CD8-positive, alpha-beta memory T cell (primary cell): ENCODE results near the gene GMPR2. TPM values are rescaled to one million over a fixed set of nuclear protein-coding genes. Genes with fewer than 3 reads are reported as not detected.
"Not testable (repeated sequence)": the region's sequence is repeated elsewhere in the genome, so short reads cannot be mapped to it uniquely, and the experiment has no call there.

Experiments used
- CTCF ChIA-PET: fragments of 350-600 bp; sonication (Branson Sonifier 250); formaldehyde crosslinking; loops from one replicate; lab custom pipeline; 2021; ENCODE audit warnings: antibody characterized with exemption; lab: Charles Lee
- POLR2A ChIA-PET: fragments of 350-600 bp; sonication (Branson Sonifier 250); formaldehyde crosslinking; loops from one replicate; lab custom pipeline; 2021; ENCODE audit warnings: antibody characterized with exemption; lab: Charles Lee
- DNase-seq, 5 donors: peaks; one replicate each; pipeline versions ENCODE4 v3.0.0 to v3.0.0-alpha.2; 2020 to 2022; ENCODE audit warnings: mixed read lengths in 1 of 5
- H3K27ac ChIP-seq: one replicate; pipeline ENCODE4 v1.7.0; 2013; ENCODE audit warnings: low read depth, mild to moderate bottlenecking, low read length, moderate library complexity
- H3K27me3 ChIP-seq: 2 replicates; pipeline ENCODE4 v1.7.0; 2013; ENCODE audit warnings: low read length, mild to moderate bottlenecking; ENCODE audit not compliant: insufficient read depth, poor library complexity, severe bottlenecking
- H3K36me3 ChIP-seq: 2 replicates; pipeline ENCODE4 v1.7.0; 2013; ENCODE audit warnings: mild to moderate bottlenecking, low read length, moderate library complexity; ENCODE audit not compliant: insufficient read depth
- H3K4me1 ChIP-seq: 2 replicates; pipeline ENCODE4 v1.7.0; 2013; ENCODE audit warnings: mild to moderate bottlenecking, low read length, moderate library complexity; ENCODE audit not compliant: insufficient read depth
- H3K4me3 ChIP-seq: 2 replicates; pipeline ENCODE4 v1.7.0; 2013; ENCODE audit warnings: mild to moderate bottlenecking, low read length
- H3K9me3 ChIP-seq: 2 replicates; pipeline ENCODE4 v1.7.0; 2013; ENCODE audit warnings: mild to moderate bottlenecking, low read length
- H3K27ac Mint-ChIP-seq, 8 donors: one replicate each; pipeline ENCODE4 v1.8.0; 2020 to 2021; ENCODE audit warnings: mixed read lengths in 8 of 8, mild to moderate bottlenecking in 6 of 8, inconsistent platforms in 3 of 8, moderate library complexity in 3 of 8
- H3K27me3 Mint-ChIP-seq, 2 donors: one replicate each; pipeline ENCODE4 v1.8.0; 2020 to 2021; ENCODE audit warnings: mixed read lengths in 2 of 2, mild to moderate bottlenecking in 1 of 2, moderate library complexity in 1 of 2
- H3K36me3 Mint-ChIP-seq, 3 donors: one replicate each; pipeline ENCODE4 v1.8.0; 2020 to 2021; ENCODE audit warnings: mixed read lengths in 3 of 3, inconsistent platforms in 1 of 3, mild to moderate bottlenecking in 1 of 3
- H3K4me1 Mint-ChIP-seq, 3 donors: one replicate each; pipeline ENCODE4 v1.8.0; 2020 to 2021; ENCODE audit warnings: mixed read lengths in 3 of 3, inconsistent platforms in 1 of 3, mild to moderate bottlenecking in 1 of 3
- H3K4me3 Mint-ChIP-seq, 7 donors: one replicate each; pipeline ENCODE4 v1.8.0; 2020 to 2021; ENCODE audit warnings: mixed read lengths in 7 of 7, mild to moderate bottlenecking in 6 of 7, moderate library complexity in 4 of 7, inconsistent platforms in 2 of 7
- H3K9me3 Mint-ChIP-seq, 5 donors: one replicate each; pipeline ENCODE4 v1.8.0; 2020 to 2022; ENCODE audit warnings: mixed read lengths in 5 of 5, mild to moderate bottlenecking in 3 of 5, moderate library complexity in 2 of 5, inconsistent platforms in 1 of 5
- polyA plus RNA-seq: library from polyadenylated mRNA; unstranded; fragments of 300-500 nt; fragmentation: Illumina TruSeq; gene quantifications from one replicate; pipeline ENCODE4 v1.2.3, GENCODE V29; 2021
- total RNA-seq, 2 experiments: library from RNA; stranded (reverse); gene quantifications; one replicate each; pipeline ENCODE4 v1.2.3, GENCODE V29; 2021

The GMPR2 gene
- total and polyA plus RNA-seq, 3 experiments from 2014 or later: 43.6 to 96.8 (median 48.6) TPM

GRCh38 chr14:24212924-24213865 is 19.5 kb upstream of the GMPR2 start, which contains the start of gene CHMP4A:
Gene CHMP4A (minus strand): TSS chr14:24213488. CDS start chr14:24213439, 49 bp downstream.
- DNase-seq: peak; percentile 96 to 98 (median 96)
- Histone ChIP-seq H3K4me1 (peaks cover 39% of the 10 kb centered on the region), H3K4me3 (peak within 1 kb of the TSS; percentile 87), H3K36me3 (peaks cover 31% of the 10 kb centered on the region), H3K27ac (peak within 1 kb of the TSS; percentile 100), H3K9me3 (no peaks in the 10 kb centered on the region), H3K27me3 (no peaks in the 10 kb centered on the region)
- ChIA-PET POLR2A (interaction anchor here (0.7 to 3.9 kb wide), 18 partner anchors 14 to 1332 kb away, joined by 3 to 43 read pairs (median 4); partner anchors contain the start of genes CBLN3, DCAF11, EMC9 and IPO4), CTCF (interaction anchor here (0.7 to 4.2 kb wide), 14 partner anchors 10 to 229 kb away, joined by 3 to 54 read pairs (median 6); partner anchors contain the start of genes CIDEB, EMC9, IPO4 and IRF9)
- Mint-ChIP-seq H3K27me3 (no peaks in the 10 kb centered on the region), H3K27ac (peak within 1 kb of the TSS; percentile 95 to 100 (median 99)), H3K36me3 (peaks cover 10 to 59% (median 17%) of the 10 kb centered on the region in 3 donors), H3K4me1 (peaks cover 48 to 69% (median 59%) of the 10 kb centered on the region in 3 donors), H3K9me3 (no peaks in the 10 kb centered on the region), H3K4me3 (peak within 1 kb of the TSS; percentile 87 to 97 (median 93))

- no peaks in the 10 kb centered on the region for H3K9me3 Mint-ChIP-seq
- ChIA-PET POLR2A (interaction anchor here (0.7 to 3.9 kb wide), 16 partner anchors 15 to 217 kb away, joined by 3 to 43 read pairs (median 5); partner anchors contain the start of genes CBLN3, DCAF11, EMC9 and IPO4), CTCF (interaction anchor here (0.9 to 4.2 kb wide), 14 partner anchors 19 to 228 kb away, joined by 3 to 54 read pairs (median 6); partner anchors contain the start of genes CIDEB, IPO4, IRF9 and RABGGTA)
These were observed 18.7 kb upstream of the GMPR2 start for GRCh38 chr14:24213866-24214662.

GRCh38 chr14:24215495-24216344 is 17.0 kb upstream of the GMPR2 start, which contains the start of gene MDP1:
Gene MDP1 (minus strand): TSS chr14:24216066. CDS start chr14:24215955, 111 bp downstream.
- Mint-ChIP-seq H3K36me3 (peaks cover 5 to 44% (median 12%) of the 10 kb centered on the region in 3 donors), H3K9me3 (no peaks in the 10 kb centered on the region), H3K4me3 (peak within 1 kb of the TSS; percentile 87 to 97 (median 95)), H3K27me3 (no peaks in the 10 kb centered on the region), H3K4me1 (peaks cover 38 to 54% (median 50%) of the 10 kb centered on the region in 3 donors), H3K27ac (peak within 1 kb of the TSS; percentile 95 to 100 (median 98))
- POLR2A ChIA-PET: interaction anchor here (0.6 to 1.8 kb wide), 14 partner anchors 17 to 216 kb away, joined by 3 to 25 read pairs (median 4); partner anchors contain the start of genes DCAF11, DHRS1, EMC9 and IPO4
- Histone ChIP-seq H3K4me3 (peak within 1 kb of the TSS; percentile 94), H3K9me3 (no peaks in the 10 kb centered on the region), H3K27me3 (no peaks in the 10 kb centered on the region), H3K4me1 (peaks cover 39% of the 10 kb centered on the region), H3K36me3 (peaks cover 10% of the 10 kb centered on the region), H3K27ac (peak within 1 kb of the TSS; percentile 97)
- DNase-seq: peak; percentile 76 to 92 (median 85)
- CTCF ChIA-PET: interaction anchor here (0.6 to 4.2 kb wide), 28 partner anchors 9 to 215 kb away, joined by 3 to 54 read pairs (median 5); partner anchors contain the start of genes CBLN3, DHRS1, GMPR2 and IPO4

More at GRCh38 chr14:24213866-24214662, 18.7 kb upstream of the GMPR2 start:
- Histone ChIP-seq H3K9me3 (no peaks in the 10 kb centered on the region), H3K27ac (peak overlapping the region; percentile 100), H3K36me3 (peaks cover 26% of the 10 kb centered on the region), H3K4me3 (peak overlapping the region; percentile 87), H3K27me3 (no peaks in the 10 kb centered on the region), H3K4me1 (peaks cover 39% of the 10 kb centered on the region)
- Mint-ChIP-seq H3K4me3 (peak overlapping the region; percentile 87 to 97 (median 93)), H3K36me3 (peaks cover 10 to 57% (median 17%) of the 10 kb centered on the region in 3 donors), H3K27me3 (no peaks in the 10 kb centered on the region), H3K4me1 (peaks cover 48 to 66% (median 56%) of the 10 kb centered on the region in 3 donors), H3K27ac (peak overlapping the region; percentile 95 to 100 (median 99))
- no peak for DNase-seq

- Mint-ChIP-seq H3K36me3 (peaks cover 4 to 39% (median 12%) of the 10 kb centered on the region in 3 donors), H3K27ac (peak overlapping the region; percentile 95 to 100 (median 98)), H3K27me3 (no peaks in the 10 kb centered on the region), H3K9me3 (no peaks in the 10 kb centered on the region), H3K4me1 (peaks cover 37 to 51% (median 47%) of the 10 kb centered on the region in 3 donors), H3K4me3 (peak overlapping the region; percentile 87 to 97 (median 95))
- Histone ChIP-seq H3K36me3 (peaks cover 4% of the 10 kb centered on the region), H3K4me3 (peak overlapping the region; percentile 94), H3K4me1 (peaks cover 37% of the 10 kb centered on the region), H3K27me3 (no peaks in the 10 kb centered on the region), H3K9me3 (no peaks in the 10 kb centered on the region), H3K27ac (peak overlapping the region; percentile 97)
- DNase-seq: no peak
- ChIA-PET CTCF (interaction anchor here (0.8 to 4.2 kb wide), 24 partner anchors 10 to 215 kb away, joined by 3 to 54 read pairs (median 5); partner anchors contain the start of genes CBLN3, DHRS1, GMPR2 and IPO4), POLR2A (interaction anchor here (0.6 to 1.8 kb wide), 14 partner anchors 17 to 216 kb away, joined by 3 to 25 read pairs (median 4); partner anchors contain the start of genes DCAF11, DHRS1, EMC9 and IPO4)
These were observed 16.4 kb upstream of the GMPR2 start for GRCh38 chr14:24216345-24216699.

- H3K27ac Mint-ChIP-seq: peak overlapping the region in 7 of 8 donors; percentile 95 to 100 (median 98)
- POLR2A ChIA-PET: interaction anchor here (0.6 to 1.8 kb wide), 3 partner anchors 21 to 54 kb away, joined by 6 to 25 read pairs (median 18); partner anchors contain the start of genes TINF2 and TM9SF1
- not testable (repeated sequence) for H3K27ac ChIP-seq
These were observed 15.9 kb upstream of the GMPR2 start for GRCh38 chr14:24216876-24217275.

GRCh38 chr14:24219080-24219479 is 13.6 kb upstream of the GMPR2 start:
- Mint-ChIP-seq H3K27ac (peak overlapping the region in 3 of 8 donors; percentile 24 to 28 (median 24)), H3K9me3 (no peaks in the 10 kb centered on the region), H3K4me3 (no peak overlapping the region), H3K4me1 (peaks cover 16 to 26% (median 24%) of the 10 kb centered on the region in 3 donors), H3K36me3 (peaks cover 0 to 27% (median 9%) of the 10 kb centered on the region in 3 donors), H3K27me3 (no peaks in the 10 kb centered on the region)
- H3K27ac ChIP-seq: no peak overlapping the region
- no peaks in the 10 kb centered on the region for H3K9me3 ChIP-seq
- no peak for DNase-seq
- H3K4me1 ChIP-seq: peaks cover 18% of the 10 kb centered on the region
- ChIA-PET CTCF (interaction anchor here (1.5 to 3.9 kb wide), 2 partner anchors 24 to 89 kb away, joined by 4 to 22 read pairs; partner anchors contain the start of gene TINF2), POLR2A (no interaction called here)
- no peak overlapping the region for H3K4me3 ChIP-seq
- no peaks in the 10 kb centered on the region for H3K27me3 ChIP-seq
- no peaks in the 10 kb centered on the region for H3K36me3 ChIP-seq

More at GRCh38 chr14:24216876-24217275, 15.9 kb upstream of the GMPR2 start:
- H3K4me1 Mint-ChIP-seq: peaks cover 32 to 45% (median 41%) of the 10 kb centered on the region in 3 donors
- H3K4me3 Mint-ChIP-seq, H3K4me3 ChIP-seq, H3K27me3 ChIP-seq, H3K9me3 ChIP-seq, H3K9me3 Mint-ChIP-seq, H3K36me3 ChIP-seq, DNase-seq, H3K27me3 Mint-ChIP-seq: not testable (repeated sequence)
- CTCF ChIA-PET: interaction anchor here (1.1 to 4.2 kb wide), 6 partner anchors 10 to 214 kb away, joined by 3 to 54 read pairs (median 10); partner anchors contain the start of genes LTB4R, LTB4R2 and TINF2
- peaks cover 0 to 34% (median 9%) of the 10 kb centered on the region in 3 donors for H3K36me3 Mint-ChIP-seq
- H3K4me1 ChIP-seq: peaks cover 31% of the 10 kb centered on the region
